Hindlimb muscle (tissue), 1 donor: ENCODE results near the gene BCL2A1. TPM values are rescaled to one million over a fixed set of nuclear protein-coding genes. Genes with fewer than 3 reads are reported as not detected.
A peak's percentile ranks its signal among the peaks of the same experiment; 100 is the strongest.
"Not testable (repeated sequence)": the region's sequence is repeated elsewhere in the genome, so short reads cannot be mapped to it uniquely, and the experiment has no call there.

ENCODE experiments used
- DNase-seq: peaks from one replicate; pipeline ENCODE4 v3.0.0-alpha.2; 2013
- polyA plus RNA-seq: library from polyadenylated mRNA; unstranded; fragments of 120-200 nt; gene quantifications from one replicate; pipeline ENCODE4 v1.2.1, GENCODE V29; 2013; ENCODE audit not compliant: insufficient read length

BCL2A1 gene
- polyA plus RNA-seq, 1 donor = 0.34 TPM

DNA sequence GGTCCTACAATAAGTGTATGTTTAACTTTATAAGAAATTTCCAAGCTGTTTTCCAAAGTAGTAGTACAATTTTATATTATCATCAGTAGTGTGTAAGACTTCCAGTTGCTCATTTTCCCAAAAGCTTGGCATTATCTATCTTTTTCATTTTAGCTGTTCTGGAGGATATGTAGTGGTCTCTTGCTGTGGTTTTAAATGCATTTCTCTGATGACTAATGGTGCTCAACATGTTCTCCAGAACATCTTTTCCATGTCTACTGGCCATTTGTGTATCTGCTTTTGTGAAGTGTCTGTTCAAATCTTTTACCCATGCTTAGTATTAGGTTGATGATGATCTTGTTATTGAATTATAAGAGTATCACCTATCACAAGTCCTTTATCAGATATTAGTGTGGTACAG, 13.3 kb downstream of the BCL2A1 start:
- DNase-seq = no peak

DNA sequence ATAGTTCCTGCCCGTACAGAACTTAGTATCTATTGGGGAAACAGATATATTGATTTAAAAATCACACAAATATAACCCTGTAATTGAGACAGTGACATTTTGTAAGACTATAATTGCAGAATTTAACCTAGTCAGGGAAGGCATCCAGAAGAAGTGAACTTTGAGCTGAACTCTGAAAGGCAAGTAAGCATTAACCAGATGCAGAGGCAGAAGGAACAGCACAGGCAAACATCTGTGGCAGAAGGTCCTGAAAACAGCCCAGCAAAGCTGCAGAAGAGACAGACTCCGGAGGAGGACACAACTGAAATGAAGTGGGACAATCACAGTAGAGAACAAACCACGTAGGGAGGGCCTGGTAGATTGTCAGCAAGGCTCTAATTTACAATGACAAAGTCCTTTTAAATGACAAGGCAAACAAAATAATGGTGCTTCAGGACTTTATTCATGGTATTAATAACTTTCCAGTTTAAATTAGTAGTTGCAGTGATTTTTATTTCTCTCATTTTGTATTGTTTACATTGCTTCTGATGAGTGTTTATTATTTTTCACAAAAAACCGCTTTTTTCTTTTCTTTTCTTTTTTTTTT, 14.5 kb downstream of the BCL2A1 start:
- DNase-seq = no peak

DNA sequence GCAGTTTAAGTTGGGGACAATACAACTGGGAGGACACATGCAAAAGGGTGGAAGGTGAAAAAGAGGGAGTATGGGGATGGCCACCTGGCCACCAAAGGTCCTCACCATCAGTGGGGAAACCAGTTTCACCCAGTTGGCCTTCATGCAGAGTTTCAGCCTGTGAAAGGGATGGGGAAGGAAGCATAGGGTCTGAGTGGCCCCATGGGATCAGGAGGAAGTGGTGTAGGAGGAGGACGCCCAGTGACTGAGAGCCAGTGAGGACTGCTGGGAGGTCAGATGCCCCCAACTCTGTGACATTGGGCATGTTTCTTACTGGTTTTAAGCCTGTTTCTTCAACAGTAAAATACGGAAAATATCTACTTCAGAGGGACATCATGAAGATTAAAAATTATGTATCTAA, 16.3 kb downstream of the BCL2A1 start:
- DNase-seq = no peak

DNA sequence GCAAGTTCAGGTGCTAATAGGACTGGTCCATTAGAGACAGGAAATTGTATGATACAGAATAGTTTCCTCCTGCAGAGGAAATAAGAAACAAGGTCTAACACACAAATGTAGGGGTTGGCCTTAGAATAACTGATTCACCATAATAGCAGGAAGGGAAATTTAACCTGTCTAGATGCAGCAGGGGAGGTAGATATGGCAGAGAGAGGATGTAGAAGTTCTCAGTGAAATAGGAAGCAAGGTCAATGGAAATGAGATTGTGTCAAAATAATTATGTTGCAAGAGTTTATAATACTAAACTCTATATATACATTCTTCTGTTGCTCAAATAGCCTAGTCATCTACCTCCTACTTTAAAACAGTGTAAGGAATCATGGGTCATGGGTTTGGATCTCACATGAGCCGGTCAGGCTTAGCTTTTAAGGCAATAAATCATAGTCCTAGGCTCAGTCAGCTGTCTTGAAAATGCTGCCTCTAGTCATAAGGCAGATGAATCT, 17.0 kb downstream of the BCL2A1 start:
- no peak for DNase-seq

DNA sequence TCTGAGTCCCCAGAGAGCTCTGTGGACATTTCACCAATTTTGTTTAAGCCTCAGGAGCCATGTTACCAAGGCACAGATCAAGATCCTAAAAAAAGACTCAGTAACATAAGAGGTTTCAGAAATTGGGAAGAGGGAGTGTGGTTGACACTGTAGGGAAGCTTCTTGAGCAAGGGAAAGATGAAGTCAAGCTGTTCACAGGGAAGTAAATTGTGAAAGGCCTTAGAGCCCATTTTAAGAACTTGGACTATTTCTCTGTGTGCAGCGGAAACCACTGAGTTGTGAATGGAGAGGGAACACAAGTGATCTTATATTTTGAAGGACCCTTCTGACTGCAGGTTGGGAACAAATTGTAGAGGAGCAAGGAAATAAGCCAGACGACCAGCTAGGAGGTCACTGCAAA, 18.7 kb downstream of the BCL2A1 start:
- DNase-seq = peak; percentile 6

DNA sequence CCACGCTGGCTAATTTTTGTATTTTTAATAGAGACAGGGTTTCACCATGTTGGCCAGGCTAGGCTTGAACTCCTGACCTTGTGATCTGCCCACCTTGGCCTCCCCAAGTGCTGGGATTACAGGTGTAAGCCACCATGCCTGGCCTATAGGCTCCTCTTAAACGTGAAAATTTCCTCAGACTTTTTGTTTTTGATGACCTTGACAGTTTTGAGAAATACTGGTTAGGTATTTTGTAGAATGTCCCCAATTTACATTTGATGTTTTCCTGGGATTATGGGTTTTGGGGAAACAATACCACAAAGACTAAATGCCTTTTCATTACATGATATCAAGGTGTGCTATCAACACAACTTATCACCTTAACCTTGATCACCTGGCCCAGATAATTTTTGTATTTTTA, 20.7 kb downstream of the BCL2A1 start:
- DNase-seq = no peak

DNA sequence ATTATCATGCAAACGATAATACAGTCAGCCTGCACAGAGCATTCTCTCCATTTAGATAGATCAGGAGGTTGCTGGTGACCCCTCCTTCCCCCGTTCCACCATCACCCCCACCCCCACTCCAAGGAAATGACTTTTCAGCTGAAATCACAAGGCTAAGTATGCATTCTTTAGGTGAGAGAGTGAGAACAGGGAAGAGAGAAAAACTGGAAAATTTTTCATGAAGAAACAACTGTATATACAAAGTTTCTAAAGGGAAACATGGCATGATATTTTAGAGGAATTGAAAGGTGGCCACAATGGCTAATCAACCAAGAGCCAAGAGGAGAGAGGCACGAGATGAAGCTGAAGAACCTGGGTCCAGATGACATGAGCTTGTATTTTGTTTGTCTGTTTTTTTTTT, 22.2 kb downstream of the BCL2A1 start:
- no peak for DNase-seq

DNA sequence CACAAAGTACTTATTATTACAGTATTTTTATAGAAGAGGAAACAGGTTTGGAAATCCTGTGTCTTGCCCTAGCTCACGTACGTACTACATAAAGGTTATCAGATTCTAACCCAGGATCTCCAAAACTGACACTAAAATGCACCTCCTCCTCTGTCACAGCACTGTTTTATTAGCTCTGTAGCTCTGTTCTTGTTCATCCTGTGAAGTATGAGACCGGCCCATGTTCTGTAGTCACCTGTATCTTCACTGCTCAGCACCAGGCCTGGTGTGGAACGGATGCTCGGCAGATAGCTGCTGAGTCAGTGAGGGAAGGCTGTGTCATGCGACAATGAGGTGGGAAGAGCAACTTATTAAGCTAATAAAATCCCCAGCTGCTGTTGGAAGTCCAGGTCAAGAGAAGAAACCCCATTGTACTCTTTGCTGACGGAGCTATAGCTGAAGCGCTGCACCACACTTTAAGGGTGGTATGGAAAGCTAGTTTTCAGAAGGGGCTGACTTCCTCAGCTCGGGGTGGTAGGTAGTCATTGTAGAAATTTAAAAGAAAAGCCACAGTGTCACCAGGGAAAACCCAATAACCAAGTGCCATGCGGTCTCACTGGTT, 22.8 kb downstream of the BCL2A1 start:
- DNase-seq = no peak

DNA sequence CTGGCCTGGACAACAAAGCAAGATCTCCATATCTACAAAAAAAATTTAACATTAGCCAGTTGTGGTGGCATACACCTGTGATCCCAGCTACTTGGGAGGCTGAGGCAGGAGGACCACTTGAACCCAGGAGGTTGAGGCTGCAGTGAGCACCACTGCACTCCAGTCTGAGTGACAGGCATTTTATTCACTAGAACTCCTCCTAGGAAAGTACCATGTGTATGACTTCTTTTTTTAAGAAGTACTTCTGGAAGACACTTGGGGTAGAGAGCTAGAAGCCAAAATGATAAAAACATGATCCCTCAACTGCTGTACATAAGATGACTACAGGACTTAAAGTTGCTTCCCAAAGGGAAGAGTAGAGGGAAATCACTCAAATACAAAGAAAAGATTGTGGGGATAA, 24.0 kb downstream of the BCL2A1 start:
- no peak for DNase-seq

DNA sequence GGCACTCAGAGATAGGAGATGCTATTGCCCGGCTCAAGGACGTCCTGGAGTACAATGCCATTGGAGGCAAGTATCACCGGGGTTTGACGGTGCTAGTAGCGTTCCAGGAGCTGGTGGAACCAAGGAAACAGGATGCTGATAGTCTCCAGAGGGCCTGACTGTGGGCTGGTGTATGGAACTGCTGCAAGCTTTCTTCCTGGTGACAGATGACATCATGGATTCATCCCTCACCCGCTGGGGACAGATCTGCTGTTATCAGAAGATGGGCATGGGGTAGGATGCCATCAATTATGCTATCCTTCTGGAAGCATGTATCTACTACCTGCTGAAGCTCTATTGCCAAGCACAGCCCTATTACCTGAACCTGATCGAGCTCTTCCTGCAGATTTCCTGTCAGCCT, 26.4 kb downstream of the BCL2A1 start:
- no peak for DNase-seq

DNA sequence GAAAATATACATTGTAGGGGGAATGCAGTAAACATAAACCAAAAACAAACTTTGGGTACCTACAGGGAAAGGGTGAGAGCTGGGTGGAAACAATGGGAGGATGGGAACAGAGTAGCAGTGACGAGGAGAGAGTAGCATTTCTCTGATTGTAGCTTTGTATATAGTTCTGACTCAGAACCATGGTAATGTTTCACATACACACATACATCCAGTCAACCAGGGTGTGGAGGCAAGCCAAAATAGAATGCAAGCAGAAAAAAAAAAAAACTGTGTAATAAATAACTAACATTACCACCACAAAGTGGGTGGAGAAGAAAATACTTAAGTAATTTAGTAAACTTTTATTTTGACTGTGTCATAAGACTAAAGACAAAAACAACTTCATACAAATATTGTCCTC, 27.2 kb downstream of the BCL2A1 start:
- DNase-seq = no peak

DNA sequence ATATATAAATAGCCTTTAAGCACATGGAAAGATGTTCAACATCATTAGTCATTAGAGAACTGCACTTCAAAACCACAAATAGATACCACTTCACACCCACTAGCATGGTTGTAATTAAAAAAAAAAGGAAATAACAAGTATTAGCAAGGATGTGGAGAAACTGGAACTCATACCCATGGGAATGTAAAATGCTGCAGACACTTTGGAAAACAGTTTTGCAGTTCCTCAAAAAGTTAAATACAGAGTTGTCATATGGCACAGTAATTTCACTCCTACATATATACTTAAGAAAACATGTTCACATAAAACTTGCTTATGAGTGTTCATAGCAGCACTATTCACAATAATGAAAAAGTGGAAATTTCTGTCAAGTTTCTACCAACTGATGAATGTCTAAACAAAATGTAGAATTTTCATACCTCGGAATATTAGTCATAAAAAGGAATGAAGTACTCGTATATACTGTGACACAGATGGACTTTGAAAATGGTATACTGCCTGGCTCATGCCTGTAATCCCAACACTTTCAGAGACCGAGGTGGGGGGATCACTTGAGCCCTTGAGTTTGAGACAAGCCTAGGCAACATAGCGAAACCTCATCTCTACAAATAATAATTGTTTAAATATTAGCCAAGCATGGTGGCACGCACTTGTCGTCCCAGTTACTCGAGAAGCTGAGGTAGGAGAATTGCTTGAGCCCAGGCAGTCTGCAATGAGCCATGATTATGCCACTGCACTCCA, 28.1 kb downstream of the BCL2A1 start:
- no peak for DNase-seq

DNA sequence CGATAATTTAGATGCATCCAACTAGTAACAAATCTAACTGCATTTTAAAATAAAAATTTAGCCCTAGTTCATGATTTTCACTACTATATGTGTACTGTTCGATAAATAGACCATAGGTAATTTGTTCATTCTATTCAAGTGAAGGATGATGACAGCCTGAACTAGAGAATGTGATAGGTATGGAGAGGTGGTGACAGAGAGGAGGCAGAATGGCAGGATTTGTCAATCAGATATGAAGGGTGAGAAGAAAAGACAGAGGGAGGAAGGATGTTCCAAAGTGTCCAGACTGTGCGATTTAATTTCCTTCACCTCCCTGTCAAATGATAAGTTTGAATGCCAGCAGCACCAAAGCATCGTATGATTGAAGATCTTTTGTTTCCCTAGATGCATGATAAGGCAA, 31.6 kb downstream of the BCL2A1 start:
- no peak for DNase-seq

DNA sequence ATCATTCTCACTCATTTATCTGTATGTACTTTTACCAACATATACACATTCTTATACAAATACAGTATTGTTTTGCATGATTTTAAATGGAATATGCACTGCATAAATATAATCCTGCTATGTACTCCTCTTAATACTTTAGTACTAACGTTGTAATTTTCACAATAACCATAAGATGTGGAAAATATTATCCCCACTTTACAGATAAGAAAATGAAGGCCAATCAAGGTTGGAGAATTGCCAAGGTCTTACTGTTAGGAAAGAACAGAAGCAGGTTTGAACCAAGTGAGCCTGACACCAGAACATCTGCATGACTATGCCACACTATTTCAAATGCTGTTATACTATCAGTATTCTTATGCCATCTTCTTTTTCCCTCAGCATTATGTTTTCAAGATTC, 32.9 kb downstream of the BCL2A1 start:
- DNase-seq = no peak

DNA sequence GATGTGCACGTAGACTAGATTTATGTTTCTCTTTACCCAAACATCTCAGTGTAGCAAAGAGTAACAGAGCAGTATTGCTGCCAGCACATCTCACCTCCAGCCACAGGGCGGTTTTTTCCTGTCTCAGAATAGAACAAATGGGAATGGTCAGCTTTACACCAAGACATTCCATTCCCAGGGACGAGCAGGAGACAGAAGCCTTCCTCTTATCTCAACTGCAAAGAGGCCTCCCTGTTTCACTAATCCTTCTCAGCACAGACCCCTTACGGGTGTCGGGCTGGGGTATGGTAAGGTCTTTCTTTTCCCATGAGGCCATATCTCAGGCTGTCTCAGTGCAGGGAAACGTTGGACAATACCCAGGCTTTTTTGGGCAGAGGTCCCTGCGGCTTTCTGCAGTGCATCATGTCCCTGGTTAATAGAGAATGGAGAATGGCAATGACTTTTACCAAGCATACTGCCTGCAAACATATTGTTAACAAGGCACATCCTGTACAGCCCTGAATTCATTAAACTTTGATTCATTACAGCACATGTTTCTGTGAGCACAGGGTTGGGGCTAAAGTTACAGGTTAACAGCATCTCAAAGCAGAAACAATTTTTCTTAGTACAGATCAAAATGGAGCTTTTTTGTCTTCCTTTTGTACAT, 35.3 kb downstream of the BCL2A1 start:
- not testable (repeated sequence) for DNase-seq

DNA sequence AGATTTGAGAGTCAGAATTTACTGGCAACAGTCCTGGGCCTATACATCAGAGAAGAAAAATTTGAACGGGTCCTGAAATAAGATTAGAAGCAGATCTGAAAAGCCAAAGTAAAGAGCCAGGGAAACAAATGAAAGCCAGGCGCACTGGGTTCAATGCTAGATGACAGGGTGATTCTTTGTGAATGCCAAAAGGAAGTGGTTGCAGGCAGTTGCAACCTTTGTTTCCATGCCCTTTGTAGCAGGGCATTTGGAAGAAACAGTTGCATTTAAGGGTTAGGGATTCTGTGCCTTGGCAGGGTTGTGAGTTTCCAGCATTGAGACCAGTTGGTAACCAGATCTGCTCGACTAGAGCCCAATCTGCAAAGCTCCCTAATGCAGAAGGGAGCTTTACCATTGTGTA, 37.8 kb downstream of the BCL2A1 start:
- no peak for DNase-seq

DNA sequence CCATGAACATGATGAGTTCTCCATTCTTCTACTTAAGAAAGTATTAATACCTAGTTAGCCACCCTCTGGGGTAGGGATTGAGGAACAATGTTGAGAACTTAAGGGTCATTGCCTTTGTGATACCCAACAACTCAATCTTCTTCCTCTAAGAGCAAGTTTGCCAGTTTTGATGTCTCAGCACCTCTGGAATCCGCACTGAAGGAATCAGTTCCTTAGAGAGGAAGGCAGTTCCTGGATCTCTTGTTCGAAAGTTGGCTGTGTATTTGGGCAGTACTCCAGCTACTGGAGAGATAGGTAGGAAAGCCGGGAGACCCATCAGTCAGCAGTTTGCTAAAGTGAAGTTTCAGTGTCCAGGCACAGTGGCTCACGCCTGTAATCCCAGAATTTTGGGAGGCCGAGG, 38.5 kb downstream of the BCL2A1 start:
- no peak for DNase-seq

DNA sequence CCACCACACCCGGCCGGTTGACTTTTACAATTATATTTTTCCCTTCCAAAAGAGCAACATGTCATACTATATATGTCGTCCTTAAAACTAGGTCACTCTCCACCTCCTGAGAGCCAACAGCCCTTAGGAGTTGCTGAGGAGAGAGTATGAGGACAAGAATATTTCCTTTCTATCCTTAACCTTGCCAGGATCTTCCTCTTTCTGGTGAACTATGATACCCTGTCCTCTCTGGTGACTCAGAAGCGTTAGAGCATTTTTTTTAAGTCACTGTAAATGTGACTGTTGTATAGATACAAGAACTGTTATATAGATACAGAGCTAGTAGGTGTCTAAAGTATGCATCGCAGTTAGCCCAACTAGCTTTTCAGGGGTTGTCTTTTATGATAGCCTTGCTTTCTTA, 40.5 kb downstream of the BCL2A1 start:
- no peak for DNase-seq

DNA sequence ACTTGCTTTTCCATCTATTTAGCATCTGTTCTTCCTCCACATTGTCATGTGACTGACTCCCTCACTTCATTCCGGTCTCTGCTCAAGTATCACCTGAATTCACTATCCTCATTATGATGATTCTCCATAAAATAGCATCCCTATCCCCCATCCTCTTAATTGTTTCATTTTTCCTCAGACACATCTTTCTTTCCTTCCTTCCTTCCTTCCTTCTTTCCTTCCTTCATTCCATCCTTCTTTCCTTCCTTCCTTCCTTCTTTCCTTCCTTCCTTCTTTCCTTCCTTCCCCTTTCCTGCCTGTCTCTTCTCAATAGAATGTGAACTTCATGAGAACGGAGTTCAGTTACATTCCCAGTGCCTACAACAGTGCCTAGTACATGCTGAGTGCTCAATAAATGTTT, 41.6 kb downstream of the BCL2A1 start:
- DNase-seq = no peak

DNA sequence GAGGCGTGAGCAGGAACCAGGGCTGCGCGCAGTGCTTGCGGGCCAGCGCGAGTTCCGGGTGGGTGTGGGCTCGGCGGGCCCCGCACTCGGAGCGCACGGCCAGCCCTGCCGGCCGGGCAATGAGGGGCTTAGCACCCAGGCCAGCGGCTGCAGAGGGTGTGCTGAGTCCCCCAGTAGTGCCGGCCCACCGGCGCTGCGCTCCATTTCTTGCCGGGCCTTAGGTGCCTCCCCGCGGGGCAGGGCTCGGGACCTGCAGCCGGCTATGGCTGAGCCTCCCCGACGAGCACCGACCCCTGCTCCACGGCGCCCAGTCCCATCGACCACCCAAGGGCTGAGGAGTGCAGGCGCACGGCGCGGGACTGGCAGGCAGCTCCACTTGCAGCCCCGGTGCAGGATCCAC, 44.9 kb downstream of the BCL2A1 start:
- DNase-seq = not testable (repeated sequence)

DNA sequence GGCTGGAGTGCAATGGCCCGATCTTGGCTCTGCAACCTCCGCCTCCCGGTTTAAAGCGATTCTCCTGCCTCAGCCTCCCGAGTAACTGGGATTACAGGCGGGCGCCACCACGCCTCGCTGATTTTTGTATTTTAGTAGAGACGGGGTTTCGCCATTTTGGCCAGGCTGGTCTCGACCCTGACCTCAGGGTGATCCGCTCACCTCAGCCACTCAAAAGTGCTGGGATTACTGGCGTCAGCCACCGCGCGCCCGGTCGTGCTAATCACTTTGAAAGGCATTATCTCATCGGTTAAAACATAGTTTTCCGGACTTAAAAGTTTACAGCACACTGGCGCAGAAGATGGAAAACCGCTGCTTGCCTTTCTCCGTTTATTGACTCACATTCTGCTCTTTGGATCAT, 46.6 kb downstream of the BCL2A1 start:
- no peak for DNase-seq

DNA sequence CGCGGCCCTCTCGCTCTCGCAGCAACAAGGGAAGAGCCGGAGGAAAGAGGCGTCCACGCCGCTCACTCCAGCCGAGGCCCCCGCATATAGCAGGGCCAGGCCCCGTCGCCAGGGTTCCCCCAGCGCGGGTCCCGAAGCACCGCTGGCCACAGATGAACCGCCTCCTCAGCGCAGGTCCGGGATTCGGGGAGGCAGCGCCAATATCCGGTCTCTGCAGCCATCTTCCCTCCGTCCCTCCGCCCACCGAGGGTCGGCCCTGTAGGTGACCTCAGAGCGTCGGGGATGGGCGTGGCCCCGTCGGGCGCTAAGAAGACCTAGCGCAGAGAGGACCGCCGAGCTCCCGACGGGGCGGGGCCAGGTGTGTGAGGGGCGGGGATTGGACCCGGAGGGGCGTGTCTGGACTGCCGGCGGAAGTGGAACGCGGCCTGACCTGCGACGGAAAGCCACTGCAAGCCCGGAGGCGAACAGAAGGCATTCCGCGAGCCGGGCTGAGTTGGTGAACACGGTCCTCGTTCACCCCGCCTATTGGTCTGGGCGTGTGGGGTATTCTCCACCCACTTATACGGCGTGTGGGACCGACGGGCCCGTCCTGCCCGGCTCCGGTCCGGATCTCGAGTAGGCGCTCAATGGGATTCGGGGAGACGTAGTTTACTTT, 47.4 kb downstream of the BCL2A1 start:
- peak; percentile 94 for DNase-seq

DNA sequence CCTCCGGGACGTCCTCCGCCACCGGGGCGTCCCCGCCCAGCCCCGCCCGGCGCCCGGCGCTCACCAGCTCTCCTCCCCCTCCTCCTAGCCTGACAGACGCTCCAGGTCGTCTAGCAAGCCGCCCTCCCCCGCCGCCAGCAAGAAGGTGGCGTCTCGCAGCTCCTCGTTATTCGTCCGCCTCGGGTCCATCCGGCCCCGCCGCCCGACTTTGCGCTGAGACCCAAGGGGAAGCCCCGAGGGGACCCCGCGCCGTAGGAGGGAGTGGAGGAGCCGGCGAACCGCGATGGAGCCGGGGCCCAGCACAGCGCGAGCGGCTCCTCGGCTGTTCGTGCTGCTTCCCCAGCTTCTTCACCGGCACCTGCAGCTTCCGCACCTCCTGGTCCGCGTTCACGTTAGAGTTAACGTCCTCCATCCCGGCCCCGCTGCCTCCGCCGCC, 47.9 kb downstream of the BCL2A1 start:
- peak; percentile 46 for DNase-seq
